Activated T-helper 17 cell treated with anti-CD3 and anti-CD28 coated beads, Interleukin-2, amount 50 U/mL, for 72 hours (primary cell): ENCODE data around the gene ERC1. TPM values are rescaled to one million over a fixed set of nuclear protein-coding genes. Genes with fewer than 3 reads are reported as not detected.

ENCODE experiments used
- ATAC-seq: fragments of 150-1000 bp; cut with Tn5 transposase; replicated peaks from 2 replicates; pipeline ENCODE4 v1.10.0; 2021; ENCODE audit warnings: mild to moderate bottlenecking, moderate library complexity
- H3K27ac Mint-ChIP-seq: one replicate; pipeline ENCODE4 v1.8.0; 2022; ENCODE audit warnings: mixed read lengths
- H3K27me3 Mint-ChIP-seq: one replicate; pipeline ENCODE4 v1.8.0; 2022; ENCODE audit warnings: mixed read lengths
- H3K36me3 Mint-ChIP-seq: one replicate; pipeline ENCODE4 v1.8.0; 2022; ENCODE audit warnings: low read depth, mild to moderate bottlenecking, mixed read lengths
- H3K4me1 Mint-ChIP-seq: one replicate; pipeline ENCODE4 v1.8.0; 2022; ENCODE audit warnings: mixed read lengths
- H3K4me3 Mint-ChIP-seq: one replicate; pipeline ENCODE4 v1.8.0; 2022; ENCODE audit warnings: mild to moderate bottlenecking, mixed read lengths
- H3K9me3 Mint-ChIP-seq: one replicate; pipeline ENCODE4 v1.8.0; 2022; ENCODE audit warnings: mixed read lengths
- total RNA-seq, 2 donors: library from RNA; stranded (reverse); gene quantifications; one replicate each; pipeline ENCODE4 v1.2.3, GENCODE V29; 2022

Gene ERC1
- total RNA-seq, 2 donors from 2014 or later: 25.8 to 31.9 TPM

GRCh38 chr12:1459339-1459738, 468.3 kb downstream of the ERC1 start:
- Mint-ChIP-seq H3K27me3 (no peaks in the 10 kb centered on the region), H3K4me1 (no peaks in the 10 kb centered on the region), H3K4me3 (no peak overlapping the region), H3K9me3 (no peaks in the 10 kb centered on the region), H3K36me3 (no peaks in the 10 kb centered on the region), H3K27ac (no peak overlapping the region)
- no peak for ATAC-seq

GRCh38 chr12:1463073-1463905, 472.3 kb downstream of the ERC1 start:
- H3K9me3 Mint-ChIP-seq: no peaks in the 10 kb centered on the region
- H3K36me3 Mint-ChIP-seq: peaks cover 7% of the 10 kb centered on the region
- H3K4me3 Mint-ChIP-seq: no peak overlapping the region
- no peaks in the 10 kb centered on the region for H3K4me1 Mint-ChIP-seq
- H3K27me3 Mint-ChIP-seq: no peaks in the 10 kb centered on the region
- ATAC-seq: no peak
- no peak overlapping the region for H3K27ac Mint-ChIP-seq

GRCh38 chr12:1464925-1465324, 473.9 kb downstream of the ERC1 start:
- H3K27me3 Mint-ChIP-seq: no peaks in the 10 kb centered on the region
- H3K4me1 Mint-ChIP-seq: no peaks in the 10 kb centered on the region
- no peak overlapping the region for H3K27ac Mint-ChIP-seq
- no peak for ATAC-seq
- H3K4me3 Mint-ChIP-seq: no peak overlapping the region
- no peaks in the 10 kb centered on the region for H3K9me3 Mint-ChIP-seq
- peaks cover 7% of the 10 kb centered on the region for H3K36me3 Mint-ChIP-seq

GRCh38 chr12:1465990-1466389, 475.0 kb downstream of the ERC1 start:
- H3K4me1 Mint-ChIP-seq: no peaks in the 10 kb centered on the region
- no peaks in the 10 kb centered on the region for H3K9me3 Mint-ChIP-seq
- ATAC-seq: no peak
- H3K27ac Mint-ChIP-seq: no peak overlapping the region
- H3K36me3 Mint-ChIP-seq: peaks cover 7% of the 10 kb centered on the region
- no peaks in the 10 kb centered on the region for H3K27me3 Mint-ChIP-seq
- H3K4me3 Mint-ChIP-seq: no peak overlapping the region

- H3K36me3 Mint-ChIP-seq: peaks cover 7% of the 10 kb centered on the region
- H3K27me3 Mint-ChIP-seq: no peaks in the 10 kb centered on the region
- no peaks in the 10 kb centered on the region for H3K4me1 Mint-ChIP-seq
- ATAC-seq: no peak
- H3K9me3 Mint-ChIP-seq: no peaks in the 10 kb centered on the region
- no peak overlapping the region for H3K4me3 Mint-ChIP-seq
- H3K27ac Mint-ChIP-seq: no peak overlapping the region
These were observed 475.6 kb downstream of the ERC1 start for GRCh38 chr12:1466481-1467154.

GRCh38 chr12:1467710-1468109, 476.7 kb downstream of the ERC1 start:
- no peak overlapping the region for H3K4me3 Mint-ChIP-seq
- no peak overlapping the region for H3K27ac Mint-ChIP-seq
- no peaks in the 10 kb centered on the region for H3K9me3 Mint-ChIP-seq
- H3K36me3 Mint-ChIP-seq: peaks cover 7% of the 10 kb centered on the region
- H3K27me3 Mint-ChIP-seq: no peaks in the 10 kb centered on the region
- ATAC-seq: no peak
- H3K4me1 Mint-ChIP-seq: peaks cover 3% of the 10 kb centered on the region

GRCh38 chr12:1469070-1469469, 478.0 kb downstream of the ERC1 start:
- no peaks in the 10 kb centered on the region for H3K27me3 Mint-ChIP-seq
- no peak overlapping the region for H3K4me3 Mint-ChIP-seq
- no peaks in the 10 kb centered on the region for H3K9me3 Mint-ChIP-seq
- peaks cover 7% of the 10 kb centered on the region for H3K36me3 Mint-ChIP-seq
- H3K27ac Mint-ChIP-seq: no peak overlapping the region
- ATAC-seq: no peak
- peaks cover 6% of the 10 kb centered on the region for H3K4me1 Mint-ChIP-seq

- no peaks in the 10 kb centered on the region for H3K9me3 Mint-ChIP-seq
- ATAC-seq: no peak
- no peak overlapping the region for H3K27ac Mint-ChIP-seq
These were observed 479.0 kb downstream of the ERC1 start for GRCh38 chr12:1470051-1470450.

GRCh38 chr12:1471224-1471623, 480.2 kb downstream of the ERC1 start:
- no peak for ATAC-seq
- Mint-ChIP-seq H3K9me3 (no peaks in the 10 kb centered on the region), H3K4me3 (no peak overlapping the region), H3K27ac (no peak overlapping the region), H3K4me1 (peaks cover 6% of the 10 kb centered on the region), H3K36me3 (no peaks in the 10 kb centered on the region), H3K27me3 (no peaks in the 10 kb centered on the region)

More at GRCh38 chr12:1470051-1470450, 479.0 kb downstream of the ERC1 start:
- Mint-ChIP-seq H3K4me3 (no peak overlapping the region), H3K27me3 (no peaks in the 10 kb centered on the region), H3K36me3 (peaks cover 2% of the 10 kb centered on the region), H3K4me1 (peaks cover 6% of the 10 kb centered on the region)

GRCh38 chr12:1473418-1473817, 482.4 kb downstream of the ERC1 start:
- Mint-ChIP-seq H3K36me3 (no peaks in the 10 kb centered on the region), H3K4me1 (peaks cover 6% of the 10 kb centered on the region), H3K27ac (no peak overlapping the region), H3K9me3 (no peaks in the 10 kb centered on the region), H3K4me3 (no peak overlapping the region), H3K27me3 (no peaks in the 10 kb centered on the region)
- peak; percentile 62 for ATAC-seq

- no peak overlapping the region for H3K27ac Mint-ChIP-seq
- H3K4me1 Mint-ChIP-seq: peaks cover 6% of the 10 kb centered on the region
- H3K4me3 Mint-ChIP-seq: no peak overlapping the region
- no peaks in the 10 kb centered on the region for H3K27me3 Mint-ChIP-seq
- ATAC-seq: peak; percentile 93
- H3K36me3 Mint-ChIP-seq: no peaks in the 10 kb centered on the region
- no peaks in the 10 kb centered on the region for H3K9me3 Mint-ChIP-seq
These were observed 483.1 kb downstream of the ERC1 start for GRCh38 chr12:1474041-1474573.

GRCh38 chr12:1474574-1475153, 483.6 kb downstream of the ERC1 start:
- Mint-ChIP-seq H3K36me3 (no peaks in the 10 kb centered on the region), H3K9me3 (no peaks in the 10 kb centered on the region), H3K4me3 (no peak overlapping the region), H3K27me3 (no peaks in the 10 kb centered on the region), H3K27ac (no peak overlapping the region), H3K4me1 (peaks cover 6% of the 10 kb centered on the region)
- ATAC-seq: no peak

- Mint-ChIP-seq H3K9me3 (no peaks in the 10 kb centered on the region), H3K36me3 (no peaks in the 10 kb centered on the region), H3K27me3 (no peaks in the 10 kb centered on the region), H3K4me1 (no peaks in the 10 kb centered on the region), H3K4me3 (no peak overlapping the region), H3K27ac (no peak overlapping the region)
- ATAC-seq: no peak
These were observed 488.6 kb downstream of the ERC1 start for GRCh38 chr12:1479645-1480044.

GRCh38 chr12:1481326-1481725, 490.3 kb downstream of the ERC1 start:
- Mint-ChIP-seq H3K36me3 (no peaks in the 10 kb centered on the region), H3K27ac (no peak overlapping the region)

GRCh38 chr12:1481906-1482305, 490.9 kb downstream of the ERC1 start:
- Mint-ChIP-seq H3K4me3 (no peak overlapping the region), H3K36me3 (no peaks in the 10 kb centered on the region), H3K9me3 (no peaks in the 10 kb centered on the region), H3K27me3 (no peaks in the 10 kb centered on the region), H3K4me1 (no peaks in the 10 kb centered on the region), H3K27ac (no peak overlapping the region)
- ATAC-seq: no peak

More at GRCh38 chr12:1481326-1481725, 490.3 kb downstream of the ERC1 start:
- Mint-ChIP-seq H3K4me3 (no peak overlapping the region), H3K4me1 (no peaks in the 10 kb centered on the region), H3K27me3 (no peaks in the 10 kb centered on the region), H3K9me3 (no peaks in the 10 kb centered on the region)
- no peak for ATAC-seq
